NCI-H748 (cell line): Measurements from ENCODE around the gene FREM1.

Experiments used
- DNase-seq: peaks from one replicate; lab custom pipeline; 2025; ENCODE audit not compliant: unreplicated experiment; lab: John Stamatoyannopoulos, UW

FREM1 gene

DNA sequence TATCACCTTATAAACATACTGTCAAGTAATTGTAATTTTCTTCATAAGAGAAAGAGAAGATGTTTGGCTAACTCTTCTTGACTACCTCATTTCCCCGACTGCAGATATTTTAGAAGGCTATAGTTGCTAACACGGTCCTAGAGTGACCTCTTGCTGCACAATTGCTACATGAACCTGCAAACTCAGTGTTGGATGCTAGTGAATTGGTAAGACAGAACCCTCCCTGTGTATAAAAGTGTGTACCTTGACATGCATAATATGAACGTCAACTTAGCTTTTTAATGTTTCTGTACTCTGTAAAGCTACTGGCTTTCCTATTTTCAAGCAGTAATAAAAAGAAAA lies 141.0 kb downstream of the FREM1 start:
- peak; percentile 81 for DNase-seq

DNA sequence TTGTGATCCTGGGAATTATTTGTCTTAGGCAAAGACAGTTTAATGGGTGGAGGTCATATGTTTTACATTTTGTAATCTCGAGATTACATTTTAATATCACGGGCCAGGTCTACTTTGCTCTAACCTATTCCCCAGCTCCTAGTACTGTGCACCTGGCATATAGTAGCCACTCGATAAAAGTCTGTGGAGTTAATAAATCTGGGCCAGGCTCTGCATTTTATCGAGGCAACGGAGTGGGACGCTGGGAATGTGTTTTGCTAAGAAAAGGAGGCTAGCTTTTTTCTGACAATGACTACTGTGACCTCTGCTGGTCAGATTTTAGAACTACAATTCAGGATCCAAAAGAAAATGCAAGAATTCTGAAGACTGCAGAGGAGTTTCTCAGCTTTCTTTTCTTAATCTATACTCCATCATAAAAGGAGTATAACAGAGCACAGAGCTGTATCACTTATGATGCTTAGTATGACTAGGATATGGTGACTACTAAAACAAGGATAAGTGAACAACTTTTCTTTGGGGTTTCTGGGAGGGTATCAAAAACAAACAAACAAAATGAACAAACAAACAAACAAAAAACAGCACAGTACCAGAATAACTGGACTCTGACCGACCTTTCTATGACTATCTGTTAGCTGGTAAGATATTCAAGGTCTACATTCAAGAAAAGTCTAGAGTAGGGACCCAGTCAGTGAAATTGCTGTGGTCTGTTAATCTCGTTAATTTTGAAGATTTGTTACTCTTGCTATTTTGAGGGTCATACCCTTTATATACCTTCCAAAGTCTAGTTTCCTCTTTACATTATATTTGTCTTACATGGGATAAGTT lies 141.6 kb downstream of the FREM1 start:
- DNase-seq: peak; percentile 77

DNA sequence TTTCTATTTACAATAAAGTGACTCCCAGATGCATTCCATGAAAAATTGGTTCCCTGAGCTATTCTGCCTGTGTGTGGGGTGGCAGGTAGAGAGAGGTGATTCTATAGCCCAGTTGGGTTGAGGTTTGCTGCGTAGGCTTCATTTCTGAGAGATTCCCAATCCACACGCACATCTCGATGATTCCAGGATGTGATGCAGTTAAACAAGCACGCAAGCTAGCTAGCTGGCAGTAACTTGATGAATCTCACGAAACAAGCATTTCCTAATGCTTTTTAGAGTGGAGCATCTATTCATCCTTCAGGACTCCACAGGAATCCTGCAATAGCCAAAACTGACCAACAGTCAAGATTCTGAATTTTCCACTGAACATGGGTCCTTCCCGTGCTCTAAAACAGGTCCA lies 143.9 kb downstream of the FREM1 start:
- no peak for DNase-seq

DNA sequence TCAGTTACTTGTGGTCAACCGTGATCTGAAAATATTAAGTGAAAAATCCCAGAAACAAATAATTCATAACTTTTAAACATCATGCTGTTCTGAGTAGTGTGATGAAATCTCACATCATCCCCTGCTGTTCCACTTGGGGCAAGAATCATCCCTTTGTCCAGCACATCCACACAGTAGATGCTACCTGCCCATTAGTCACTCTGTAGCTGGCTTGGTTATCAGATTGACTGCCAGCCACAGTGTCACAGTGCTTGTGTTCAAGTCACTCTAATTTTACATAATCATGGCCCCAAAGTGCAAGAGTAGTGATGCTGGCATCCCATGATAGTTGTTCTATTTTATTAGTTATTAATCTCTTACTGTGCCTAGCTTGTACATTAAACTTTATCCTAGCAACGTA lies 148.6 kb downstream of the FREM1 start:
- no peak for DNase-seq

DNA sequence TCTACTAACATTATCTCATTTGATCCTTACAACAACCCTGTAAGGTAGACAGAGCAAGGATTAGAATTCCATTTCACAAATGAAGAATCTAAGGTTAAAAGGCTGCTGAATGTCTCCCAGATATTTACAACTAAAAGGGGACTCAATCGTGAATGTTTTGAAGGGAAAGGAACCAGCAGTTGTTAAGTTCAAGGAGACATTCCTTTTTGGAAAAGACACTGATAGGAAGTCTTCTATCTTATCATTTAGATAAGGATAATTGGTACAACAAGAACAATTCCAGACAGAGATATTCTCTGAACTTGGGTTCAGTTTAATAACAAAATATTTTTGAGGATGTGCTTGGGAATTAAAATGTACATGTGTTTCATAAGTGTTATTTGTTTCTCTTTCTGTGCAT lies 150.2 kb downstream of the FREM1 start:
- DNase-seq: no peak

DNA sequence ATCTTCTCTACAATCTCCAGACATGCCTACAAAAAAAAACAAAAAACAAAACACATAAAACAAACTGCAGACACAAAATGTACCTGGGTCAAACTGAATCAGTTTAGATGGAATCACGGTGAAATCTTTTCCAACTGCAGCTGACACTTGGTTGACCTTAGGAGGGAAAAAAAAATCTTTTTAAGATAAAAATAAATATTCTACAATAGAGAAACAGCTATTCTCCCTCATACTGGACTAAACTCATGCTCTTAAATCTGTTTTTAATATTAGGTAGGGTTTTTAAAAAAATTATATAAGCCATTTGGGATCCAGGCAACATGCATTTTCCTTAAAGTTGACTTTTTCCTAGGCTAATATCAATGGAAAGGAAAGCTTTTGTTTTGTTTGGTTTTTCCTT lies 153.9 kb downstream of the FREM1 start:
- no peak for DNase-seq

DNA sequence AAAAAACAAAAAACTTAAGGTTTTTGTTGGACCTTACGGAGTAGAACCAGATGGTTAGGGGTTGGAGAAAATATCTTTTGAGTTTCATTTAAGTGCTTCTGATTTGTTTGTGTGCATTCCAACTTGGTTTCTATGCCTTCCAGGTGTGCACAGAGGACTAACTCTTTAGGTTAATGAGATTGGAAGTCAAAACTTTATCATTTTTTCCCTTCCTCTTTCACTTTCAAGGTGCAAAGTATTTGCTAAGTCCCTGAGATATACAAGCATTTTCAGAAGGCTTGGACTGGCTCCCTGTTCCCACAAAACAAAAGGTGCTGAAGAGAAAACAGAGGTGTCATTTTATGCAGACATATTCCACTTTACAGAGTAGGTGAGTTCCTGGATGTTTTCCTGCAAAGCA lies 157.4 kb downstream of the FREM1 start:
- DNase-seq: no peak

DNA sequence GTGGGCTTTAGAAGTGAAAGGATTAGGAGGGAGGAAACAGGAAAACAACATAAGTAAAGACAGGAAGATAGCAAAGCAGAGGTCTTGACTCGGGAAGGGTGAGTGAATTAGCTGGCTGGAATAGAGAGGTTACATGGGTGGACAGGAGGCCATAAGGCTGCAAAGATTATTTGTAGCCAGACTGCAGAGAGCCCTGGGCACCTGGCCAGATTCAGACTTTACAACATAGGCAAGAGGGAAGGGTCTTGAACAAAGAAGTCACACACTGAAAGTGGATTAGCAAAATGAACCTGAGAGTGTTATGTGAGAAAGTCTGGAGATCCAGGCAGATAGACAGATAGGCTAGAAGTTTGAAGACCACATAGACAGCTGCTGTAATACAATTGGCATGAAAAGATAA lies 158.0 kb downstream of the FREM1 start:
- DNase-seq: peak; percentile 34

DNA sequence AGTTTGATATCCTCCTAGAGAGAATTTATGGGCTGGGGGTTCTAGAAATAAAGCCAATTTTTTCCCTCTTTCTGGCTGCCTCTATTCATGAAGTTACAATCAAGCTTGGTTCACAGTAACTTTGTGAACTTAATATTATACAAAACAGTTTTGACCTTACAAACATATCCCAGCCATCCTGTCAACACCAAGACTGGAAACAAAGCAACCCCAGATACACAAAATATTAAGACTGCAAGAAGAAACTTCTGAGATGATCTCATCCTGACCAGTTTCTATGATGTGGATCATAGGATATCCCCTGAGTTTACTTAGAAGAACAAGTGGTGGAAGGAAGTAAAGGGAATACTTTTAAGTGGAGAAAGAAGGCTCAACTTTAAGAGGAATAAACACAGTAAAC lies 159.4 kb downstream of the FREM1 start:
- DNase-seq: no peak

DNA sequence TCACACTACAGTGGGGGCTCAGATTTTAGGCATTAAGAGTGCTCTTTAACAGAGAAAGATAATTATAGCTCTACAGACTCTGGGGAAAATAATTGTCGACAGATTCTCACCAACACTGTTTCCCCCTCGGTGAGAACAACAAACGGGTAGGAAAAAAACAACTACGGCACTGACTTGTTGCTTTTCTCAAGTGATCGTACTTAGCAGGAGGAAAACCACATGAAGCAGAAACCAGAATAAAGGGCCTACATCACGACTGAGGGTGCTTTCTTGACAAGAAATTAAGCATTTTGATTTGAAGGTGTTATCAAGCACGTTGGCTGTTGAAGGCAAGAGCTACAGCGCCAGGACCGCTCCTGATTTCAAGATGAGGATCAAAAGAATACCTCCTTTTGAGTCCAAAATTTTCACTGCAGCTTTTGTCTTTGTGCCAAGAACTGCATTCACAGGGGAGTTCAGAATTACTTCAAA lies 160.5 kb downstream of the FREM1 start:
- no peak for DNase-seq

DNA sequence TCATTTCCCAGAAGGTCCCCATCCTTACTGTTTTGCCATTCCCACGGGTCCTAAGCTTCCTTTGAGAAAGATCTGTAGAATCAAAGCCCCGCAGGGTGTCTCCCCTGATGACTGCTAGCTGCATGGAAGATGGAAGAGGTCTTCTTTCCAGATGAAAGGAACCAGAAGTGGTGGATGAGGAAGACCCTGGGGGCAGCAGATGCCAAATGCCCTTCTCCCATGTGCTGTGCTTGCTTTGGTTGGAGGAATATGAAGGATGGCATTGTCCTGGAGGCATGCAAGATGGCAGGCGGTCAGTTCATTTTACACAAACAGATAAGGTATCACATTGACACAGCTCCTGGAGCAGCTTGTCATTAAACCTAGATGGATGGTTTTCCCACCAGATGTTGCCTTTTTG lies 161.9 kb downstream of the FREM1 start:
- DNase-seq: no peak

DNA sequence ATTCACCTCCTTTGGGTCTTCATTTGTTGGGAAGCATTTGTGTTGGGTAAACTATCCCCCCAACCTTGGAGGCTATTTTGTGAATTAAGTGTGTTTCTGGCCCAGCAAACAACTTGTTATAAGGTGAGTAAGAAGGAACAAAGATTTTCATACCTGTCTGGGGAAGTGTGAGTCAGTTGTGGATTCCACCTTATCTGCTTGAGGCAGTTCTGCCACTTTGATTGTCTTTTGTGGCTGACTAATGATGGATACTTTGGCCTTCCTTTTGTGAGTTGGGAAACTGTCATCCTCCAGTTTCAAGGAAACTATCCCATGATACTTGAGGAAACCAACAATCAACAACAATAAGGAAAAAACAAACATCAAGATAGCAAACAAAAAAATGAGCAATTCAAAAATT lies 163.1 kb downstream of the FREM1 start:
- DNase-seq: no peak

DNA sequence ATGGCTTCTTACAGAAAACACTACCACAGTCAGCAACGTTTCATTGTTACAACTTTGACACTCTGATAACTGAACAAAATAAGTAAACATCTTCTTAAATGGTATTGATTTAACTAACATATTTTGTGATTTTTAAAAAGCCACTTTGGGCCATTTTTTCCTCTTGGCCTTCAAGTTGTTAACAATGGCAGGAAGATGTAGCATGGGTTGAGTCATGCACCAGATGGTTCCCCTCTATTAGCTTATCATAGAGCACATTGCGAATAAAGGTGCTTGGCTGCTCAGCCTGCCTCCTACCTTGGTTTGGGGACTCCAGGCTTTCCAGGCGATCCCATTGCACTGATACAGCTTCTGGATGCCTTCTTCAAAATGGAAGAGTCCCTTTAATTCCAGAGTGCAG lies 163.6 kb downstream of the FREM1 start:
- no peak for DNase-seq

DNA sequence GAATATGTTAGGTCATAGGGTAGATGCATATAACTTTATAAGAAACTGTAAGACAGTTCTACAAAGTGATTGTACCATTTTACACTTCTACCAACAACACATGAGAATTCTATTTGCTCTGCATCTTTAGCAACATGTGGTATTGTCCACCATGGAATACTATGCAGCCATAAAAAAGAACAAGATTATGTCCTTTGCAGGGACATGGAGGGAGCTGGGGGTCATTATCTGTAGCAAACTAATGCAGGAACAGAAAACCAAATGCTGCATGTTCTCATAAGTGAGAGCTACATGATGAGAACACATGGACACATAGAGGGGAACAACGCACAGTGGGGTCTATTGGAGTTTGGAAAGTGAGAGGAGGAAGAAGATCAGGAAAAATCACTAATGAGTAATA lies 165.5 kb downstream of the FREM1 start:
- DNase-seq: no peak

DNA sequence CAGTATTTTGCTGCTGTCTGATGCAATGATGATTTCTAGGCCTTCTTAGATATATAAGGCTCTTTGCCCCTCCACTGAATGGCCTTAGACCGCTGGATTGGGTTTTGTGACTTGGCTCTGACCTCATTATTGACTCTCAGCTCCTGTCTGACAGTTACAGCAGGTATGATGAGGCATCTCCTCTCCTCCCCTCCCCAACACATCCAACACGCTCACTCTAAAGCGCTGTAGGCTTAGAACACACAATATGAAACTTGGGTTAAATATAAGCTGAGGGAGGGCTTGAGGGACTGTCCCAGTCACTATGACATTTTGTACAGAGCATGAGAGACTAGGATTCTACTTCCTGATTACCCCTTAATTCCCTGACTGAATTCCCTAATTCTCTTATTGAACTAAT lies 168.9 kb downstream of the FREM1 start:
- no peak for DNase-seq

DNA sequence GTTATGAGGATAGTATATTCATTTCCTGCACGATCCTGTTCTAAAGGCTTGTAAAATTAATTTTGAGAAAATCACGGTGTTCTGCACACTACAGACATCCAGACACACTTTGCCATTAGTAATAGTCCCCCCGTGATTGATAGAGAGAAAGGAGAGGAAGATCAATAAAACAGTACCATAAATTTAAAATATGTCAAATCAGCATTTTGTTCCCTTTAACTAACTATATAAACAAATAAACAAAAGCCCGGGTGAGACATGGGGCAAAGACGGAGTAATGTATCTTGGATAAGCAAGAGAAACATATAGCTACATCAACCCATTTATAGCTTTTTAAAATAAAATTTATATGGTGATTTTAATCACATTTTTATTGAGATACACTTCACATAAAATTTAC lies 177.1 kb downstream of the FREM1 start:
- DNase-seq: no peak

DNA sequence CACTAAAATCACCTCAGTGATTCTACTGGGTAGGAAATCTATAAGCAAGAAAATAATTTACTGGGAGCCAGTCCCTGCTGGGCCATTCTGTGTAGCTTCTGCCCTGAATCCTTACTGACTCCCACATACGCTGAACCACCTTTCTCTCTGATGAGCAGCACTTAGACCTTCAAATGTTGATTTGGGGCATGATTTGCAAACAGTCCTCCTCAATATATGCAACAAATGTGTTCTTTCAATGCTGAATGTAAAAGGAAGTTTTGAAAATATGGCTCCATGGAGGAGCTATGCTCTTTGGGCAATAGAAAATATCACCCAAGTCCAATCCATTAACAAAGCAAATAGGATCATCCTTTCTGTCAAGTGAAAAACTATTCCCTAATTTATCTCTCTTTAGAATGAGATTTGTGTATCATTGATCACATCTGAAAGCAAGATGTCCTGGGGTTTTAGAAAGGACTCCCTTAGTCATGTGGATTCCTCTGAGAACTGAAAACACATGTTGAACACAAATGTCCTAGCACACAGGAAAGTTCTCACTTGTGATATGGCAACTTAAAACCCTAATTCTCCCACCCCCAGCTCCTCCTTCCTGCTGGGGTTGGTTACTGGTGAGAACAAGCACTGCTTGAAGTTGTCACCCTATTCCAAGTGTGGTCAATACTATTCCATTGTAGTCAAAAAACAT lies 178.8 kb downstream of the FREM1 start:
- DNase-seq: no peak

DNA sequence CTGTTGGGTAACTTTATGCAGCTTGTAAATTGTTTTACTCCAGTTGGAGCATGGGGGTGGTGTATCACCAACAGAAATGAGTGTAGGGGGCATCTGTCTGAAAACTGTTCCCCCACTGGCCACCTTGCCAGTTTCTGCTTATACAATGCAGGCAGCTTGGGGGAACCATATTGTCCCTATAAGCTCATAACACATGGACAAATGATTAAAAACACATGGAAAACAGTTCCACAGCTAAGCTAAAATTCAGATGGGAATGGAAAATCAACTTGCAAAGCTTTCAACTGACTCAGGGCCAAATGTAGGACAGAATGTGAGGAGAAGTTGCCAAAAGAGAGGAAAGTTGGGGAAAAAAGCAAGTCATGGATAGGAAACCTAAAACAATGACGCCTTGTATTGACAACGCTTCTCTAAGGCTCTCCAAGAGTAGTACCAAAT lies 179.7 kb downstream of the FREM1 start:
- no peak for DNase-seq

DNA sequence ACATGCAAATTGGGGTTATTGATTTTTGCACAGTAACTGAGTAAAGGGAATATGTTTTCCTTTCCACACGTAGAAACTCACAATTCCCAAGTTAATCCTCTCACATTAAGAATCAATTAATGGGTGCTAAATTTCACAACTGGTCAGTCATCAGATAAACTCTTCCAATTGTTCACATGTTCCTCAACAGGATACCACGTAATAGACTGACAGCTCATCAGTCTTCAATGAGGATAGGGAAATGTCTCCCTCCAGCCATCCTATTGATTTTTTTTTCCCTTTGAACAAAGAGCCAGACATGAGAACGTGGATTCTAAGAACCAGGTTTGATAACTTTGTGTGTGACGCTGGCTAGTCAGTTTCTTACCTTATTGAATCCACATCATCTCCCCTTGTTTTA lies 186.9 kb downstream of the FREM1 start:
- peak; percentile 40 for DNase-seq

DNA sequence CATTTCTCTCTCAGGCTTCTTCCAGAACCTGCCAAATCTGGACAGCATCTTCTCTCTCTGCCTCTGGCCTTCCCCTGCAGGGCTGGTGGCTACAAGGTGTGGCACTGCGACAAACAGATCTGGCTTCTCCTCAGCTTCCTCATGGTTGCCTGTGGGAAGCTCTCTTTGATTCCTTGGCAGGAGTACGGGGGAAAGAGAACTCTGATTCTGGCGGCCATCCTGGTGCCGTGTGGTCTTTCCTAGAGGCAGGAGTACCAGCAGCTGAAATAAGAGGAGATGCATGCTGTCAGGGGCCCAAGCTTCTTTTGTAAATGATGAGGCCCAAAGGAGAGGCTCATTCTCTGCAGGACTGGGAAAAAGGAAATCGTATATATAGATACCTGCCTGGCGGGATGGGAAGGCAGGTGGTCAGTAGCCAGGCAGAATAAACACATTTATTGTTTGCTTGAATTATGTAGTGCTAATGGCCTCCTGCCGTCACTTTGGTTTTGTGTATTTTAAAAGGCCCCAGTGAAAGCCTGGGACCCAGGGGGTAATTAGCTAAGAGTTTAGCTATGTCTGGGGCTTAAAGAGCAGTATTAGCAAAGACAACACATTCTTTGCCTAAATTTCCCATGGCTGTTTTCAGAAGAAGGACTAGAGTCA lies 187.7 kb downstream of the FREM1 start, which contains the start of gene CER1:
TSS of gene CER1 (minus strand) at position 343 of the 645 bp plus-strand sequence. CDS start at position 282, 61 bp downstream.
- peak; percentile 98 for DNase-seq

DNA sequence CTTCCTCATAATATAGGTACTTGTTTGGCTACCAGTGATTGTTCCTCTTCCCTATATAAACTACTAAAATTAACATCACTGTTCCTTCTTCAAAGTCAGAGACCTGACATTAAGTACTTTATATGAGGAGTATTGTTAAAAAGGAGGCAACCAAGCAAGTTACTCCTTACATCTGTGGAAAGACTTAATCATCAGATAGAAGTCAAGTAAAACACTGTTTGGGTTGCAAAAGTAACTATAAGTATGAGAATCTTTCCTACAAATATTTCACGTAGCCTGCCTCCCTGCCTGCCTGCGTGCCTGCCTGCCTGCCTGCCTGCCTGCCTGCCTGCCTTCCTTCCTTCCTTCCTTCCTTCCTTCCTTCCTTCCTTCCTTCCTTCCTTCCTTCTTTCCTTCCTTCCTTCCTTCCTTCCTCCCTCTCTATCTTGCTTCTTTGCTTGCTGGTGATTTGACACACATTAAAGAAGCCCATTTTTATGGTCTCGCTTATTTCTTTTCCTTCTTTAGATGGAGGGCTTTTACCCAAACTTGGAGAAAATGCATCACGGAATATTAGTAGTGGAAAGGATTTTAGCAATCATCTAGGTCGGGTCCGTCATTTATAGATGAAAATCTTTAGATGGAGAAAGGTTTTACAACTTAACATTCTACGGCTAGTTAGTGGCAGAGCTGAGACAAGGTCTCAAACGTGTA lies 190.9 kb downstream of the FREM1 start:
- no peak for DNase-seq
